Loucy (cell line): ENCODE measurements around the gene DTYMK.

Experiments
- H2AFZ ChIP-seq: fragments of 200-600 bp; sonication (generic); 2 replicates; pipeline ENCODE4 v1.6.0; 2016; ENCODE audit warnings: antibody characterized with exemption, mild to moderate bottlenecking, low read length, moderate library complexity
- H3F3A ChIP-seq: fragments of 200-600 bp; 2 replicates; pipeline ENCODE4 v1.6.0; 2016; ENCODE audit warnings: antibody characterized with exemption, low read depth, mild to moderate bottlenecking
- H3K27me3 ChIP-seq: fragments of 200-600 bp; sonication (generic); 2 replicates; pipeline ENCODE4 v1.6.1; 2014; ENCODE audit warnings: low read length, mild to moderate bottlenecking; ENCODE audit not compliant: insufficient read depth, poor library complexity, severe bottlenecking
- H3K36me3 ChIP-seq: fragments of 200-600 bp; sonication (generic); 2 replicates; pipeline ENCODE4 v1.6.1; 2016; ENCODE audit warnings: low read length; ENCODE audit not compliant: insufficient read depth
- H3K4me1 ChIP-seq: fragments of 200-600 bp; sonication (generic); 2 replicates; pipeline ENCODE4 v1.5.1; 2014; ENCODE audit warnings: low read length, mild to moderate bottlenecking; ENCODE audit not compliant: insufficient read depth, poor library complexity, severe bottlenecking
- H3K4me2 ChIP-seq: fragments of 200-600 bp; sonication (generic); 2 replicates; pipeline ENCODE4 v1.6.0; 2014; ENCODE audit warnings: antibody characterized with exemption, low read length, low read depth, mild to moderate bottlenecking; ENCODE audit not compliant: poor library complexity, severe bottlenecking
- H3K4me3 ChIP-seq: fragments of 200-600 bp; sonication (generic); 2 replicates; pipeline ENCODE4 v1.5.1; 2014; ENCODE audit warnings: low read length, mild to moderate bottlenecking, mixed read lengths; ENCODE audit not compliant: poor library complexity, severe bottlenecking
- H3K79me2 ChIP-seq: fragments of 200-600 bp; sonication (generic); 2 replicates; pipeline ENCODE4 v1.6.1; 2014; ENCODE audit warnings: low read length; ENCODE audit not compliant: insufficient read depth
- H3K9ac ChIP-seq: fragments of 200-600 bp; sonication (generic); 2 replicates; pipeline ENCODE4 v1.6.0; 2014; ENCODE audit warnings: mild to moderate bottlenecking, low read depth, low read length, moderate library complexity; ENCODE audit not compliant: poor library complexity, severe bottlenecking
- H3K9me2 ChIP-seq: fragments of 200-600 bp; sonication (generic); replicated peaks from 2 replicates; pipeline ENCODE4 v1.6.1; 2016; ENCODE audit warnings: low read depth, low read length, mixed read lengths
- H3K9me3 ChIP-seq: fragments of 200-600 bp; sonication (generic); 2 replicates; pipeline ENCODE4 v1.6.1; 2014; ENCODE audit warnings: mild to moderate bottlenecking, antibody characterized with exemption, low read length, low read depth; ENCODE audit not compliant: insufficient read depth
- H4K20me1 ChIP-seq: fragments of 200-600 bp; sonication (generic); 2 replicates; pipeline ENCODE4 v1.6.0; 2014; ENCODE audit warnings: antibody characterized with exemption, low read length, mild to moderate bottlenecking; ENCODE audit not compliant: insufficient read depth, poor library complexity, severe bottlenecking
- CTCF ChIP-seq: fragments of 200-600 bp; sonication (generic); conservative IDR thresholded peaks from 2 replicates; pipeline ENCODE4 v1.5.1; 2014; ENCODE audit warnings: mild to moderate bottlenecking, antibody characterized with exemption, low read length
- EZH2phosphoT487 ChIP-seq: fragments of 200-600 bp; IDR thresholded peaks from 2 replicates; pipeline ENCODE4 v1.6.1; 2018; ENCODE audit warnings: antibody characterized with exemption, mild to moderate bottlenecking, moderate library complexity, borderline replicate concordance

DTYMK gene

GRCh38 chr2:241673797-241674725 lies 12.6 kb downstream of the DTYMK start:
- Histone ChIP-seq H3K9ac (no peak overlapping the region), H4K20me1 (no peaks in the 10 kb centered on the region), H3K36me3 (peaks cover 62% of the 10 kb centered on the region; the same call in 1 of the 2 replicates), H2AFZ (no peak overlapping the region), H3K4me1 (no peaks in the 10 kb centered on the region), H3K4me3 (no peak overlapping the region), H3K27me3 (no peaks in the 10 kb centered on the region), H3K9me2 (no peaks in the 10 kb centered on the region), H3K4me2 (no peak overlapping the region), H3K79me2 (no peaks in the 10 kb centered on the region), H3F3A (no peaks in the 10 kb centered on the region), H3K9me3 (no peaks in the 10 kb centered on the region)
- TF ChIP-seq CTCF = no peak; the same call in 1 of the 2 replicates
- no peak for TF ChIP-seq EZH2phosphoT487

GRCh38 chr2:241673189-241673663 lies 13.4 kb downstream of the DTYMK start:
- Histone ChIP-seq H3K36me3 (peaks cover 62% of the 10 kb centered on the region; the same call in 1 of the 2 replicates), H3K9me3 (no peaks in the 10 kb centered on the region), H2AFZ (no peak overlapping the region), H3F3A (no peaks in the 10 kb centered on the region), H4K20me1 (no peaks in the 10 kb centered on the region), H3K4me2 (no peak overlapping the region), H3K4me3 (no peak overlapping the region), H3K9ac (no peak overlapping the region), H3K9me2 (no peaks in the 10 kb centered on the region), H3K4me1 (no peaks in the 10 kb centered on the region), H3K79me2 (no peaks in the 10 kb centered on the region), H3K27me3 (no peaks in the 10 kb centered on the region)
- TF ChIP-seq EZH2phosphoT487 = no peak
- no peak for TF ChIP-seq CTCF

- TF ChIP-seq EZH2phosphoT487 (no peak), CTCF (no peak)
- Histone ChIP-seq H3F3A (no peaks in the 10 kb centered on the region), H3K4me1 (no peaks in the 10 kb centered on the region), H3K9ac (no peak overlapping the region), H3K36me3 (peaks cover 63% of the 10 kb centered on the region; the same call in 1 of the 2 replicates), H3K27me3 (no peaks in the 10 kb centered on the region), H3K9me3 (no peaks in the 10 kb centered on the region), H3K79me2 (no peaks in the 10 kb centered on the region), H3K9me2 (no peaks in the 10 kb centered on the region), H2AFZ (no peak overlapping the region), H3K4me2 (no peak overlapping the region), H3K4me3 (no peak overlapping the region), H4K20me1 (no peaks in the 10 kb centered on the region)
These were observed 14.1 kb downstream of the DTYMK start for GRCh38 chr2:241672243-241673188.
